GM18508 (cell line): ENCODE data around the gene STXBP4.

Experiments
- ATAC-seq: cut with Tn5 transposase; IDR thresholded peaks from one replicate; pipeline ENCODE4 v1.9.1; 2021; ENCODE audit warnings: moderate number of reproducible peaks; ENCODE audit not compliant: insufficient read depth, unreplicated experiment

STXBP4 gene

DNA sequence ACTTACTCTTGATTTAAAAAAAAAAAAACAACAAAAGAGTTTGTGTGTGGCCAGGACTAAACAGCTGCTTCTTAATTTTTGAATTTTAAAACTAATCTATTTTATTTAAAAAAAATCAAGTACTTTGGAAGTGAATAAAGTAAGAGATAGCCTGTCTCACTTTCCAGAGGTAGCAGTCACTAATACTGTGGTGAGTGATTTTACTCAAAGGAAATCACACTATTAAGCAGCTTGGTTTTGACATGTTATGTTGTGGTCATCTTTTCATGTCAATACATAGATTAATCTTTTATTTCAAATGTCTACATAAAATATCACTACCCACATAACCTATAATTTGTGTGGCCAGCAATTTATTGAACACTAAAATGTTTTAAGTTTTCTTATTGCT, 194.0 kb downstream of the STXBP4 start:
- no peak for ATAC-seq

- no peak for ATAC-seq
These were observed 194.8 kb downstream of the STXBP4 start for GRCh38 chr17:55163408-55163807.

DNA sequence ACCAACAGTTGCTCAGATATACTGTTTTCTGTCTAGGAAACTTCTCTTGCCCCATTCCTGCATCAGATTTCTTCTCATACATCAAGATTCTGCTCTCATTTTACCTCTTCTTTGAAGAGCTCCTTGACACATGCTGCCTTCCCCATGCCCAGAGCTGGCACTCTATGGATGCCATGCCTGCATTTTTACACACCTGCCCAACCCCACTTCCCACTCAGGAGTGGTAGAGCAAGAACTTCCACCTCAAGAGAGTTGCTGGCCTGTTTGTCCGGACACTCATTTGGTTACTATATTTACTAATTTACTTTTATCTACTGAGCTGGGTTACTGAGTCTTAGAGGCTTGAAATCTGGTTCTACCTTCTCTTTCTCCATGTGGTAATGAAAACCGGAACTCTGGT, 197.9 kb downstream of the STXBP4 start:
- ATAC-seq: no peak

- ATAC-seq: no peak
These were observed 198.6 kb downstream of the STXBP4 start for GRCh38 chr17:55167024-55167725.

- ATAC-seq: peak; percentile 86
These were observed 200.6 kb downstream of the STXBP4 start for GRCh38 chr17:55168958-55169687.

GRCh38 chr17:55171634-55172328, 203.2 kb downstream of the STXBP4 start:
- ATAC-seq: no peak

DNA sequence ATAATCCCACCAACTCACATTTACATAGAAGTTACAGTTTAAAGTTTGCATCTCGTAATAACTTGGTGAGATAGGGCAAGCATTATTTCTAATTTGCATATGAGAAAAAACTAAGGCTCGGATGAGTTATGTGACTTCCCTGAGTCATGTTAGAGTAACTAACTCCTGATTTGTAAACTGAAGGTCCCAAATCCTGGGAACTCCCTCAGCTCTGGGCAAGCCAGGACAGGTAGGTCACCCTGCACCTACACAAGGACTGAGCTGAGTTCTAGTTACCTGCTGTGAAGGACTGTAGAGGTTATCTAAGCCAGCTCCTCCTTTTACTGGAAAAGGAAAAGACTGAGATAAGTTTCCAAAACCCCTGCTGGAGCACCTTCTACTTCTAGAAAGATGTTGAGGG, 204.0 kb downstream of the STXBP4 start:
- no peak for ATAC-seq

- ATAC-seq: no peak
These were observed 205.6 kb downstream of the STXBP4 start for GRCh38 chr17:55174133-55174532.

DNA sequence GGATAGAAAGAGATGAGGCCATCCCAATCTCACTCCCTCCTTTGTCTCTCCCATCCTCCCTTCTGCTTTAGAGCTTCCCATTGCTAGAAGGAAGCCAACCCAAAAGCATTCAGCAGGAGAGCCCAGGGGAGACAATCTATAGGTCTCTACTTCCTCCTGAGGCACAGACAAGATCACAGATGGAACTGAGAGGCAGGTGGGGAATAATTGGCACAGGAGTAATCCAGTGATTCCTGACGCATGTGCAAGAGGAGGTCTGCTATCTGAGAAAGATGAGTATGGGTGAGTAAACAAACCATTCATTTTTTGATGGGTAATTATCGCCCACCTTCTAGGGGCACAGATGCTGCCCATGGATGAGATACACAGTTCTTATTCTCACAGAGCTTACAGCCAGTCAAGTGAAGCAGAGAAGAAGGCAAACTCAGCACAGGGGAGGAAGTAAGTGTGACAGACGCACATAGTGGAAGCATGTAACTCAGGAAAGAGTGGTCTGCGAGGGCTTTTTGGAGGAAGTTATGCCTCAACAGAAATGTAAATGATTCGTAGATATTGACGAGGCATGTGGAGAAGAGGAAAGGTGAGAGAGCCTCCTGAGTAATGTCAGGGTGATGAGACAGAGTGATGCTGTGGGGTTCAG, 207.3 kb downstream of the STXBP4 start:
- ATAC-seq: no peak

- no peak for ATAC-seq
These were observed 208.7 kb downstream of the STXBP4 start for GRCh38 chr17:55177159-55177854.

- ATAC-seq: no peak
These were observed 209.3 kb downstream of the STXBP4 start for GRCh38 chr17:55177855-55178217.

GRCh38 chr17:55186937-55187770, 218.6 kb downstream of the STXBP4 start:
- ATAC-seq: no peak

DNA sequence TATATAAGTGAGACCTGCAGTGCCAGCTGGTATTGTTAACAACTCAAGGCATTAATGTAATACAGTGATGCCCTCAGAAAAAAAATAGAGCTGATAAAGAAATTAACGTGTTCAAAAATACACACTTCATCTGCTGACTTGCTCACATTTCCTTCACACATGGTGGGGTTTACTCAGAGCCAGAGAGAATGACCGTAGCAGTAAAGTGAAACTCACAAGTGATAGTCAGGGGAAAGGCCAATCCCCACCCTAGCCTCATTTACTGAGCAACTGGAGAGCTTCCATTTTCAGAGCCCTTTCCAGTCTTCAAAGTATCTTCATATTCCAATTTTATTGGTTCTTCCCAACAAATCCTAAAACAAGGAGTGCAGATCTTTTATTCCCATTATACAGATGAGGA, 222.2 kb downstream of the STXBP4 start:
- ATAC-seq: peak; percentile 65

DNA sequence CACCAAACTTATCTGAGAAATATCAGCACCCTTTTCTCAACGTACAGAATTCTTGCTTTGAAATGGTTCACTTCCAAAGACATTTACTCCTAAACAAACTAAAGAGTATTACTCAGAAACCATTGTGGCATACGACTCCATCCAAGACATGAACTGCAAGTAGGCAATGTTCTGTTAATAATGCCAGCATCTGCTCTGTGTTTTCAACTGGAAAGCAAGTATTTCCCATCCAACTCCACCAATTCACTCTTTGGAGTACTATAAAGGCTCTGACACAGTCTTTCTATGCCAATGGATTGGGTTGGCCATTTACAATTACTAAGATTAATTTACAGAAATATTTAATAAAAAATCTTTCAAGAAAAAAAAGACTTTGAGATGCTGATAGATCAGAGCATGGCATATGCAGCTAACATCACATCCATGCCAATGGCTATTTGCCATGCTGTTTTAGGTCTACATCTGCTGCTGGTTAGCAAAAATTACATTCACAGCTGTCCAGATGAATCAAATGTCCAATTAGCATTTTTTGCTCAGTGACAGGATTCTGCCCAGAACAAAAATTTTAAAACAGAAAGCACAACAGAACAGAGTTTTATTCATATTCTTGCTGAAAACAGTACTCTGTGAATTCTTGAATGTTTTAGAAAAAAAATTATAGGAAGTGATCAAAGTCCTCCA, 230.3 kb downstream of the STXBP4 start:
- ATAC-seq: no peak

- no peak for ATAC-seq
These were observed 232.3 kb downstream of the STXBP4 start for GRCh38 chr17:55200904-55201303.

DNA sequence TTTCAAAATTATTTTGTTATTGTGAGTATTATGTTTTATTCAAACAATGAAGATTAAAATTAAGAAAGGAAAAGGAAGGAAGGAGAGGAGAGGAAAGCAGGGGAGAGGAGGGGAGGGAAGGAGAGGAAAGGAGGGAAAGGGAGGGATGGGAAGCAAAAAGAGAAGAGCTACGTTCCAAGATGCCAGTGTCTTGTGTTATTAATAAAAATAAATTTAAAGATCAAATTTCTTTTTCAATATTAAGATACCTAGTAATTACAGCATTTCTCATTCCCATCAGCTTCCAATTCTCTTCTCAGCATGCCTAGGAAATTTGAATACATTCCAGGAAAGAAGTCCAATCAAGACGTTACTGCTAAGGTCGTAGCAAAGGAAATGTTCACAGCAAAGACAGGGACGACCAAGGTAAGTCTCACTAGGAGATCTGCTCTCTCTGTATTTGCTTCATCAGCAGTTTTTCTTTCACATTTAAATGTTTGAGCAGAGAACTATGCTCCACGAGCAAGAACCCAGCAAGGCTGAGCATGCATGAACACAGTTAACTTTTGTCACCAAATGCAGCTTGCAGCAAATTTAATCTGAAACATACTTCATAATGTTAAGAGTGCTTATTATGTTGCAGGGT, 232.9 kb downstream of the STXBP4 start:
- no peak for ATAC-seq

GRCh38 chr17:55202896-55203295, 234.3 kb downstream of the STXBP4 start:
- ATAC-seq: no peak

- no peak for ATAC-seq
These were observed 239.7 kb downstream of the STXBP4 start for GRCh38 chr17:55208078-55208812.
